GM19452 (cell line): ENCODE measurements around the gene ZNF764.
A peak's percentile ranks its signal among the peaks of the same experiment; 100 is the strongest.
"Not testable (repeated sequence)": the region's sequence is repeated elsewhere in the genome, so short reads cannot be mapped to it uniquely, and the experiment has no call there.

Experiments
- ATAC-seq: cut with Tn5 transposase; IDR thresholded peaks from one replicate; pipeline ENCODE4 v1.9.1; 2021; ENCODE audit not compliant: unreplicated experiment

Gene ZNF764

GRCh38 chr16:30548416-30549253 is 9.5 kb downstream of the ZNF764 start:
- no peak for ATAC-seq

- no peak for ATAC-seq
Observed at GRCh38 chr16:30546115-30546514, 12.1 kb downstream of the ZNF764 start.

- no peak for ATAC-seq
Observed at GRCh38 chr16:30543067-30543466, 15.1 kb downstream of the ZNF764 start.

GRCh38 chr16:30541502-30542329 is 16.5 kb downstream of the ZNF764 start:
- ATAC-seq = no peak

DNA sequence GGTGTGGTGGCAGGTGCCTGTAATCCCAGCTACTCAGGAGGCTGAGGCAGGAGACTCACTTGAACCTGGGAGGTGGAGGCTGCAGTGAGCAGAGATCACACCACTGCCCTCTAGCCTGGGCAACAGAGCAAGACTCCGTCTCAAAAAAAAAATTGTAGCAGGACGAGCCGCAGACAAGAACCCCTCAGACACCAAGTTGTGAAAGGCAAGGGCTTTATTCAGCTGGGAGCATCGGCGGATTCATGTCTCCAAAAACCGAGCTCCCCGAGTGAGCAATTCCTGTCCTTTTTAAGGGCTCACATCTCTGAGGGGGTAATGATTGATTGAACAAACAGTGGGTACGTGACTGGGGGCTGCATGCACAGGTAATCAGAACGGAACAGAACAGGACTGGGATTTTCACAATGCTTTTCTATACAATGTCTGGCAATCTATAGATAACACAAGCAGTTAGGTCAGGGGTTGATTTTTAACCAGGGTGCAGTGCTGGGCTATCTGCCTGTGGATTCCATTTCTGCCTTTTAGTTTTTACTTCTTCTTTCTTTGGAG is 17.2 kb downstream of the ZNF764 start:
- not testable (repeated sequence) for ATAC-seq

GRCh38 chr16:30539986-30540526 is 18.1 kb downstream of the ZNF764 start:
- not testable (repeated sequence) for ATAC-seq

DNA sequence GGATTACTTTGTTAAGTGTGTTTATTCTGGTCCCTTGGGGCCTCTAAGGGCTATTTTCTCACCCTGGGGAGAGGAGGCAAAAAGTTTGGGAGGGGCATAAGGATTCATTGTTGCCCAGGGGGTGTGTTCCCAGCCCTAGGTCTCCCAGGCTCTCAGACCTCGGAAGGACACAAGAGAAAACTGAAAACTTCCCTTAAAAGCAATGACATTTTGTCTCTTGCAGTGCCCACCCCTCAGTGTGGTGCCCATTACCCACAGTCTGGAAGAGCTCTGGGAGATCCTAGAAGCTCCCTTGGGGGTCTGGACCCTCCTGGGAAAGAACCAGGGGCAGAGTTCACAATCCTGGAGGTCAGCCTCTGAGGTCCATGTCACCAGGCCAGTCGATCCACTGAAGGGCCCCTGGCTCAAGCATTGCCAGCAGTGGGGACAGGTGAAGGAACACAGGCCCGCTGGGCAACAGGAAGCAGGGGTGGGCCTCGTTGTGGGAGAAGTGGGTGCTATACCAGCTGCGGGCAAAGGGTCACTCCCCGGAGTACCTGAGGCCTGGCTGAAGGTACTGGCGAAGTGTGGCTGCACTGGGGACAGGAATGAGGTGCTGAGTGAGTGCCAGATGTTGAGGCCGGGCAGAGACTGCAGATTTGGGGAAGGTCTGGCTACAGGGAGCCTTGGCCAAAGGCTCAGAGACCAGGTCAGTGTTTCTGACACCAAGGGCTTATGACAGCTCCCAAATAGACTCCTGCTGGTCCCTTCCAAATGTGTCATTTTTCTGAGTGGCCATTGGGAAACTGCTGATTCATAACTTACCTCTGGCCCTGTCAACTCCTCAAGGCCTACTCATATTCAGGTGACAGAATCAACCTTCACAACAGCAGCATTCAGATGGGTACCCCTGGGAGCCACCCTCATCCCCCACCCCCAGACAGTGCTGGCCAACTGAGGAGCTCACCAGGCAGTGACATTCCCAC is 18.9 kb downstream of the ZNF764 start:
- no peak for ATAC-seq

DNA sequence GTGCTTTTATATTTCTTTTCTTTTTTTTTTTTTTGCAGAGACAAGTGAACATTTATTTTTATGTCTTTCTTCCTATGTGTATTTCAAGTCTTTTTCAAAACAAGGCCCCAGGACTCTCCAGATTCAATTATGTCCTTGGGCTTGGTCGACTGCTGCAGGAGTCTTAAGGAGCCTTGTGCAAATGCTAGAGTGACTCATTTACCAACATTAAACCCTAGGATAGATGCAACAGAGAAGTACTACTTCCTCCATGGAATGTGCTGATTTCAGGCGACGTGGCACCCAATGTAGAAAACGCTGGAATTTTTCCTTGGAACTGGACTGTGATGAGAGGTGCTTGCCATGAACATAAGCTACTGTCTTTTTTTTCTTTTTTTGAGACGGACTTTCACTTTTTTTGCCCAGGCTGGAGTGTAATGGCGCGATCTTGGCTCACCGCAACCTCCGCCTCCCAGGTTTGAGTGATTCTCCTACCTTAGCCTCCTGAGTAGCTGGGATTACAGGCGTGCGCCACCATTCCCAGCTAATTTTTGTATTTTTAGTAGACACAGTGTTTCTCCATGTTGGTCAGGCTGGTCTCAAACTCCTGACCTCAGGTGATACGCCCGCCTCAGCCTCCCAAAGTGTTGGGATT is 21.7 kb downstream of the ZNF764 start:
- not testable (repeated sequence) for ATAC-seq

DNA sequence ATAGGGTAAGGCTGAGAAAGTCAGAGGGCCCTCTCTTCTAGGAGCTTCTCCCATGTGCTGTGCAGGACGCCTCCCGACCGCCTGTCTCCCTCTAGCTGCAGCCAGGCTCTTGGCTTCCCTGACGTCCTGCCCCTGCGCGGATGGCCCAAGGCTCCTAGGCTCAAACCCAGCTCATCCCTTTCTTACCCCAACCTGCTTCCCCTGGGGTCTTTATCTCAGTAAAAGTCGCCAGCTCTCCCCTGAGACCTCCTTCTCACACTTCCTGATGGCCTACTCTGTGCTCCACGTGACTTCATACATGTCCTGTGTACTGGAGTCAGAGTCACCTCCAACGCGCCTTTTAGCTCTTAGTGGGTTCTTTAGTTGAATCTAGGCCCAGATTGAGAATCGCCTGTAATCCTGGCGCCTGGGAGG is 22.4 kb downstream of the ZNF764 start:
- ATAC-seq = no peak

GRCh38 chr16:30535106-30535776 is 22.9 kb downstream of the ZNF764 start:
- peak; percentile 1 for ATAC-seq

GRCh38 chr16:30534368-30535105 is 23.6 kb downstream of the ZNF764 start, which contains the start of gene ZNF747:
Gene ZNF747, minus strand, starts transcription at chr16:30534858. Its CDS starts 179 bp downstream, at chr16:30534679.
- peak; percentile 50 for ATAC-seq

DNA sequence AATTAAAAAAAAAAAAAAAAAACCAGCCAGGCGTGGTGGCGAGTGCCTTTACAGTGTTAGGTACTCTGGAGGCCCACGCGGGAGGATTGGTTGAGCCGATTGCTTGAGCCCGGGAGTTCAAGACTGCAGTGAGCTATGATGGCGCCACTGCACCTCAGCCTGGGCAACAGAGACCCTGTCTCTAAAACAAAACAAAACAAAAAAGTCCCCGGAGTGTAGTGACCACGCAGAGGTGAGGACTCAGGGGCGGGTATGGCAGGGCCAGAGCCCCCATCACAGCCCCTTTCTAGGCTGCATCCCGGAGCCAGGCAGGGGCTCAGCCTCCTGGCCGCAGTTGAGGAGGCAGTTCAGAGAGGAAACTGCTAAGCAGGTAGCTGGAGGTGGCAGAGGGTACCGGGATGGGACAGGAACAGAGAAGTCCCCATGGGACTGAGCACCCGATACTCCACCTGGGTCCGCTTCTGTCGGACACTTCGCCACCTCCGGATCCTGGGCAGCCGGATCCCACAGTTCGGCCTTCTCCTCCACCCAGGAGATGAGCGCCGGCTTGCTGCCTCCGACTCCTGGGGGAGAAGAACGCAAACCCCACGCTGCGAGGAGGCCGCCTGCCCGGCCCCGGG is 24.3 kb downstream of the ZNF764 start:
- ATAC-seq = peak; percentile 14

GRCh38 chr16:30533146-30533522 is 25.0 kb downstream of the ZNF764 start:
- ATAC-seq = no peak

- ATAC-seq = no peak
Observed at GRCh38 chr16:30532285-30533145, 25.7 kb downstream of the ZNF764 start.

- no peak for ATAC-seq
Observed at GRCh38 chr16:30530163-30531037, 27.8 kb downstream of the ZNF764 start.

GRCh38 chr16:30528799-30529457 is 29.2 kb downstream of the ZNF764 start:
- ATAC-seq = no peak
